Anterior cingulate cortex (tissue), 58 donors: ENCODE measurements around the gene SCARB2.
"Not testable (repeated sequence)": the region's sequence is repeated elsewhere in the genome, so short reads cannot be mapped to it uniquely, and the experiment has no call there.

Source experiments
- DNase-seq, 58 donors: peaks; one replicate each; lab custom pipeline; 2025; lab: John Stamatoyannopoulos, UW

The SCARB2 gene

GRCh38 chr4:76213415-76214176 is at the start of gene SCARB2:
Gene SCARB2, minus strand, starts transcription at chr4:76213824. Its CDS starts 281 bp downstream, at chr4:76213543.
- peak; percentile 20 to 92 (median 82) for DNase-seq

- no peak for DNase-seq
Measured at GRCh38 chr4:76260571-76260970, 46.9 kb upstream of the SCARB2 start.

GRCh38 chr4:76257824-76258223 is 44.2 kb upstream of the SCARB2 start:
- peak in 1 of 58 donors; percentile 16 for DNase-seq

- no peak for DNase-seq
Measured at GRCh38 chr4:76256968-76257367, 43.3 kb upstream of the SCARB2 start.

GRCh38 chr4:76256032-76256431 is 42.4 kb upstream of the SCARB2 start:
- DNase-seq: no peak

GRCh38 chr4:76253511-76253910 is 39.9 kb upstream of the SCARB2 start:
- no peak for DNase-seq

- no peak for DNase-seq
Measured at GRCh38 chr4:76252271-76252653, 38.6 kb upstream of the SCARB2 start.

GRCh38 chr4:76251441-76252270 is 38.0 kb upstream of the SCARB2 start, which contains the start of gene FAM47E:
Gene FAM47E, plus strand, starts transcription at chr4:76251721. Its CDS starts 26 bp downstream, at chr4:76251747.
- DNase-seq: peak in 57 of 58 donors; percentile 9 to 78 (median 58)

GRCh38 chr4:76250962-76251361 is 37.3 kb upstream of the SCARB2 start:
- DNase-seq: peak in 4 of 58 donors; percentile 1 to 36 (median 4)

- no peak for DNase-seq
Measured at GRCh38 chr4:76246852-76247251, 33.2 kb upstream of the SCARB2 start.

- DNase-seq: no peak
Measured at GRCh38 chr4:76246025-76246424, 32.4 kb upstream of the SCARB2 start.

- DNase-seq: not testable (repeated sequence)
Measured at GRCh38 chr4:76243877-76244276, 30.3 kb upstream of the SCARB2 start.

- no peak for DNase-seq
Measured at GRCh38 chr4:76240236-76240635, 26.6 kb upstream of the SCARB2 start.

- DNase-seq: no peak
Measured at GRCh38 chr4:76238701-76239100, 25.1 kb upstream of the SCARB2 start.

GRCh38 chr4:76238236-76238635 is 24.6 kb upstream of the SCARB2 start:
- peak in 21 of 58 donors; percentile 4 to 75 (median 21) for DNase-seq

GRCh38 chr4:76235915-76236314 is 22.3 kb upstream of the SCARB2 start:
- no peak for DNase-seq

- DNase-seq: no peak
Measured at GRCh38 chr4:76235407-76235806, 21.8 kb upstream of the SCARB2 start.

GRCh38 chr4:76234679-76235044 is 21.0 kb upstream of the SCARB2 start:
- DNase-seq: no peak

GRCh38 chr4:76233967-76234678 is 20.5 kb upstream of the SCARB2 start:
- peak in 4 of 58 donors; percentile 2 to 23 (median 8) for DNase-seq

- no peak for DNase-seq
Measured at GRCh38 chr4:76233529-76233928, 19.9 kb upstream of the SCARB2 start.

- DNase-seq: no peak
Measured at GRCh38 chr4:76233083-76233482, 19.5 kb upstream of the SCARB2 start.
